ENCODE results near the gene TAC1.
"Not testable (repeated sequence)": the region's sequence is repeated elsewhere in the genome, so short reads cannot be mapped to it uniquely, and the experiment has no call there.

Gene TAC1

GRCh38 chr7:97770850-97771249 lies 39.0 kb downstream of the TAC1 start:
- TF ChIP-seq CTCF (conservative IDR thresholded peaks at IDR 0.05): no peak
- no peak for TF ChIP-seq ZFX (IDR thresholded peaks at IDR 0.05)
- H3K27ac ChIP-seq: no peak overlapping the region

DNA sequence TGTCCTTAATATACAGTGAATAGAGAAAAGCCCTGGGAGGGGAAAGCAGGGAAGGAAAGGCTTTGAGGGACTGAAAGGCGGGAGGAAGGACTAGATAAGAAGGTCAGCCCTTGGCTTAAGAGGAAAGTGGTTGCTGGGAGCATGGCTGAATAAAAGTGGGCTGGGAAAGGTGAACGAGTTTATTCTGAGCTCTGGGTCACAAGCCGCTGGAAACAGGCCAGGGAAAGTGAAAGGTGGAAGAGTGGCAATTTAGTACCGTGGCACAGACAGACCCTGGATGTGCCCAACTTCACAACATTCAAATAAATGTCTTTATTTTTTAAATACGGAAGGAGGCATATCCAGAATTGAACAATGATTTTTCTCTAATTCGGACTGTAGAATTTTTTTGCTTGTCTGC lies 39.7 kb downstream of the TAC1 start:
- no peak for TF ChIP-seq CTCF (conservative IDR thresholded peaks at IDR 0.05)
- TF ChIP-seq ZFX (IDR thresholded peaks at IDR 0.05): no peak
- H3K27ac ChIP-seq: no peak overlapping the region

DNA sequence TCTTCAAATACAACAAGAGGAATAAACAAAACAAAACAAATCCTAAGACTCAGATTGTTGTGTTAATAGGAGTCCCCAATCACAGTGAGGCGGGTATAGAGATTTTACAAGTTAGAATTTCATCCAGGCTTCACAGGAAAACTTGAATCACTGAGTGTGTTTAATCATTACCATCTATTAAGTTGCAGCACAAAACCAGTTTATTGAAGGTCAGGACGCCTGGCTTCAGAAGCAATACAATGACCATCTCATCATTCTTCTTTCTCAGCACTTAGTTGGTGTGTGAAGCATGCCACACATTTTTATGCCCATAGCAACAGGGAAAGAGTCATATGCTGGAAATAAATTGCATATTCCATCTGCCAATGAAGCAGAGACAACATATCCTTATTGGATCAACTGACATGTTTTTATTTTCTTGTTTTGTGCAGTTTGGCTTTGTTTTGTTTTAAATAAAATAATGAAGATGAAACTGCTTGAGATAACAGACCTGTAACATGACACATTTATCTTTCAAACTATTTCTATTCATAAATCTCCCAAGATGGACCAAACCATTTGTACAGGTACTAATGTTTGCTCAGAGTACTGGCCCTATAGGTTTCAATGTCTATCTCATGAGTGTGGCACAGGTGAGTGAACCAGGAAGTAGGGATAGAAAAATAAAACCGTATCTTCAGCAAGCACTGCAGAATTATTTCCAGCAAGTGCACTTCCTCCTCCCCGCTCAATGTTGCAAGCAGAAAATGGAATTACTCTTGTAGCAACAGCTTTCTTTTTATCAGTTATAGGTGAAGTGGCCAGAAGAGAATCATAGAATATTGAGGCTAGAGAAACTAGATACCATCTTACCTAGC lies 40.4 kb downstream of the TAC1 start:
- H3K27ac ChIP-seq: no peak overlapping the region
- no peak for TF ChIP-seq ZFX (IDR thresholded peaks at IDR 0.05)
- TF ChIP-seq CTCF (conservative IDR thresholded peaks at IDR 0.05): no peak

GRCh38 chr7:97786398-97786797 lies 54.5 kb downstream of the TAC1 start:
- H3K27ac ChIP-seq: not testable (repeated sequence)

All from C4-2B (cell line).